NCI-H2196 (cell line): ENCODE measurements around the gene ALDH1A1.
"Not testable (repeated sequence)": the region's sequence is repeated elsewhere in the genome, so short reads cannot be mapped to it uniquely, and the experiment has no call there.

ENCODE experiments used
- DNase-seq: peaks from one replicate; lab custom pipeline; 2025; ENCODE audit not compliant: unreplicated experiment; lab: John Stamatoyannopoulos, UW

The ALDH1A1 gene

DNA sequence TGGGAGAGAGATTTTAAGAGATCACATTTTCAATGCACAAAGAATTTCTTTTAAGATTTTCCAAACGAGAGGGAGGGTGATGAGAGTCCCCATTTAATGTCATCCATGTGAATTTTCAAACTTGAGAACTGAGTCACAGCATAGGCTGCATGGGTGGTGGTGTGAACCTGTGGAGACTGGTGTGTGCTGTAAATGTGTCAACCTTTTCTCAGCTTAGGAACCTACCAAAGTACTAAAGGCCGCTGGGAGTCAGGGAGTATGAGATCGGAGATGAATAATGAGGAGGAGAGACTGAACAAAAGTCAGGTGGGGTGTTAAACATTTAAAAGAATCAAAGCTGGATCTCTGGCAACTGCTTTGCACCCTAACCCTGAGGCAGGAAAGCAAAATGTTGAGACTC is 7.5 kb downstream of the ALDH1A1 start:
- no peak for DNase-seq

DNA sequence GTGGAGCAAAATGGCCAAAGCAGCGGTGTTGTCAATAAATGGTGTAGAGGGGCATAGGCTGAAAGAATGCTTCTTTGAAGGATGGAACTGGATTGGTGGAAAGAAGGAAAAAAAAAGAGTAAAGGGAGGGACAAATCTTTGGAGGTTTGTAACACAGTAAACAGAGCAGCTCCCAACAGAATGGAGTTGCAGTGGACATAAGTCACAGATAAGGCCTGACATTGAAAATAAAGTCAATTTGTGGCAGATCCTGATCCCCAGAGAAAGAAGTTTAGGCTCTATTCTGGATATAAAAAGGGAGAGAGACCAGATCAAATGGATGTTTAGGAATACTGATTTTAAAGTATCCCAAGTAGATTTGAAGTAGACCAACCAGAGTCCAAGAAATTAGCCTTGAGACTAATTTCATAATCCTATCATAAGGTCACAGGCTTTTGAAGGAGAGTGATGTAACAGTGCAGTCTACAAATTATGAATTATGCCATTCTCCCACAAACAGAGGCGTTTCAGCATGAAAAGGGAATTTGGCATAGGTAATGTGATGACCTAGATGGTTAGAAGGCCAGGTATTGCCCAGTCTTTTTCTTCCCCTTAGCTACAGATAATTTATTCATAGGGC is 8.9 kb downstream of the ALDH1A1 start:
- DNase-seq = no peak

DNA sequence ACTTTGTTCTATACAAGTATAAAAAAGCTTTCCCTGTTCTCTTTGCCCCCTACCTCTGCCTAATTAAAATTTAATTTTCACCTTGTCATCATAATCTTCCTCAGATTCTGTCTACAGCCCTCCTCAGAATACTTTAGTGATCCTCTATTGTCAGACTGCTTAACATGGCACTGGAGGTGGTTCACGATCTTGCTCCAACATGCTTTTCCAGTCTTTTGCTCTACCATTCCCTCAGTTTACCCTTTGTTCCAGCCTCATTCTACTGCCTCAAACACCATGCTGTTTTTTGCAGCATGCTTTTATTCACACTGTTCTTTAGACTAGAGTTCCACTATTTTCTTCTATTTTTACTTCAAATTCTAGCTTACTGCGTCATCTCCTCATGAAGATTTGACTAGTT is 10.4 kb downstream of the ALDH1A1 start:
- DNase-seq = no peak

DNA sequence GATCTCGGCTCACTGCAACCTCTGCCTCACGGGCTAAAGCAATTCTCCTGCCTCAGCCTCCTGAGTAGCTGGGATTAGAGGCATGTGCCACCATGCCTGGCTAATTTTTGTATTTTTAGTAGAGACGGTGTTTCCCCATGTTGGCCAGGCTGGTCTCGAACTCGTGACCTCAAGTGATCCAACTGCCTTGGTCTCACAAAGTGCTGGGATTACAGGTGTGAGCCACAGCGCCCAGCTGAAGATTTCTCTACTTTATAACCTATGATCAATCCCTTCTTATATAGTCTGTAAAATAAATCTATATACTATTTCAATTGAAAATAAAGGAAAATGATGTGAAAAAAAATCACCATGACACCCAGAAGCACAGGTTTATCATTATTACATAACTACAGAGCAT is 13.3 kb downstream of the ALDH1A1 start:
- DNase-seq = not testable (repeated sequence)

DNA sequence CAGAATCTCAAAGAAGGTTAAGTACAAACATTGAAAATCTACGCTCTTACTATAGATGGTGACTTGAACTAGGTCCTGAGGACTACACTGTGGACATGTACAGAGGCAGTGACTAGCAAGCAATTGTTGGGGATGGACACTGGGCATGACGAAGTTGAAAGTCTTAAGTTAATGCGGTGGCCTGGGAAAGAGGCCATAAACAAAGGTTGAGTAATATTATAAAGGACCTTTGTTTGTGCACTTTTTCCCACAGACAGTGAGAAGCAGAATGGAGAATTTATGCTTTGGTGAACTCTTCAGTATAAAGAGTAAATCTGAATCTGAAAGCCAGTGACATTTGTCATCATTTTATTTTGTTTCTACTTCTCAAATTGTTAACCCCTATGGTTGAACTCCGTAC is 15.3 kb downstream of the ALDH1A1 start:
- no peak for DNase-seq

DNA sequence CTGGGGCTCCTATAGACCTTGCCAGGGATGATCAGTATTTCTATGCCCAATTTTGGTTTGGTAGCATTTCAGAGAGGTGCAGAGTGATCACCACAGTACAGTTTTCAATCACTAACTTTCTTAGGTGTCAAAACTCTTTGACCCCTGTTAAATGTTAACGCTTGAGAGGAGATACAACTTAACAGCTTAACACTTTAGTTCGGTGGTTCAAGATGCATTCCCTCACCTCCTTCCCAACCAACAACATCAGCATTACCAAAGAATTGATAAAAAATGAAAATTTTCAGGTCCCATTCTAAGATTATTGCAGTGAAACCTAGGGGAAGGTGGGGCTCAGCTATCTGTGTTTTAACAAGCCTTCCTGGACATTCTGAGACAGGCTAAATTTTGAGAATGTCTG is 16.2 kb downstream of the ALDH1A1 start:
- no peak for DNase-seq

DNA sequence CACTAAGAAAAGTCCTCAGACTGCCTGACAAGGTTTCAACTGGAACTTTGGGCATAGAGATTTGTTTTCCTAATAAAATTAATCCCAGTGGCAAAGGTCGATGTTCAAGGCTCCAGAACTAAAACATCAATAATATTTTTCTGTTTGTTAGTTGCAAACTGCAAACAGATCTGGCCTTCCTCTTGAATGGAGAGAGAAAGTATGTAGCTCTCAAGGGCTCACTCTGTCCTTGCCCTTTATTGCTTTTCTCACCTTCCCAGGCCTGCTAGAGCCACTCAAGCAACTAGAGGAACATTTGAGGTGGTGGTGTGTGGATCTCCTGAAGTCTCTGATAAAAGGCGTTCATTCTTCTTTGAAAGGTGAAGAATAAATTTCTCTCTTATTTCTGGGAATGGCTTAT is 16.6 kb downstream of the ALDH1A1 start:
- no peak for DNase-seq

DNA sequence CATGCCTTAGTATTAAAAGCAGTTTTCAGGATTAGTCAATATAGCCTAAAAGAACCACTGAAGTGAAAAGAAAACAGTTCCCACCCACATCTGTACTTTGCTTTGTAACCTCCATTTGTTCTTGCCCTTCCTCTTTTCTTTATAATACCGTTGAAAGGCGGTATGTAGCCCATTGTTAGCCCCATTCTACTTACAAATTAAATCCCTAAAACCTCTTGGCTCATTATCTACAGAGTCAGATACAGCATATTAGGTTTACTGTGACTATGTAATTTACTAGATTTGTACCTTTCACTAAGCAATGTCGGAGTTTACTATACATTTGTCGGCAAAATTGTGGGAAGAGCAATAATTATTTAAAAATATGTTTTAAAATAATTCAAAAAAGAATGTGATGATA is 17.3 kb downstream of the ALDH1A1 start:
- no peak for DNase-seq

DNA sequence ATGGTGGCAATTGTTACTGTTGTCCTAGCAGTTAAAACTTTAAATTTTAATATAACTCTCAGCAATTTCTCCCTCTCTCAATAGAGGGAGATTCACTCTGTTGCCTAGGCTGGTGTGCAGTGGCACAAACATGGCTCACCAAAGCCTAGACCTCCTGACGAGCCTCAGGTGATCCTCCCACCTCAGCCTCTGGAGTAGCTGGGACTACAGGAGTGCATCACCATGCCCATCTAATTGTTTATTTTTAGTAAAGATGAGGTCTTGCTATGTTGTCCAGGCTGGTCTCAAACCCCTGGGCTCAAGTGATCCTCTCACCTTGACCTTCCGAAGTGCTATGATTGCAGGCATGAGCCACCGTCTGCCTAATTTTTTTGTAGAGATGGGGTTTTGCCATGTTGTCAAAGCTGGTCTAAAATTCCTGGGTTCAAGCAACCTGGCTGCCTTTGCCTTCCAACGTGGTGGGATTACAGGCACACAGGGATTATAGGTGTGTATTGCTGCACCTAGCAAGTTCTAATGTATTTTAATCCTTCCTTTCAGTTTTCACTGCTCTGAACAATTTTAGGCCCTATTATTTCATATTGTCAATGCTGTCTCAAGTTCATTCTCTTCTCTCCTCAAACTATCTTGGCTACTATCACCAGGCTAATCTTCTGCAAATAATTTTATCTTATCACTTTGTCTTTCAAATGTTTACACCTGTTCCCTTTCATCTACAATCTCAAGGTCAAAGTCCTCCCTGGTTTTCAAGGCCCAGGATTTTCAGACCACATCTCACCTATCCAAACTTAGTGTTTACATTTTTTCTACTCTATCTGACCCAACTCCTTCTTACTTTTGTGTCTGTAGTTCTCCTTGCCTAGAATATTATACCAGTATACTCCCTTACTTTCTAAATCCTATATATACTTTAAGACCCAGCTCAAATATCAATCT is 18.9 kb downstream of the ALDH1A1 start:
- no peak for DNase-seq

DNA sequence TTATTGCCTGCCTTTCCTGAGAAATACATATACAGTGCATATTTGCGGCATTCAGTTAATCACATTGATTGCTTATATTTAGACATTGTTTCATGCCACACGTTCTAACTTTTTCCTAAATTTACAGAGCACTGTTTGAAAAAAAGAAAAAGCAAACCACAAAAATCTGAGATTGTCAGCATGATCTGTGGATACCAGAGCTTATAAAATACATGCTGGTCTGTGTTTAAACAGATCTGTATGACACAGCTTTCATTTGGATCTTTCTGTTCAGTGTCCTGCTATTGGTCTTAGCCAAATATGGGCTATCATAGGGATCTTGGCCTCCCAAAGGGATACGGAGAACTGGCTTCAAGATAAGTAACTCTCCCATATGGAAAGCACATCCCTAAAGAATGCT is 20.2 kb downstream of the ALDH1A1 start:
- DNase-seq = no peak

DNA sequence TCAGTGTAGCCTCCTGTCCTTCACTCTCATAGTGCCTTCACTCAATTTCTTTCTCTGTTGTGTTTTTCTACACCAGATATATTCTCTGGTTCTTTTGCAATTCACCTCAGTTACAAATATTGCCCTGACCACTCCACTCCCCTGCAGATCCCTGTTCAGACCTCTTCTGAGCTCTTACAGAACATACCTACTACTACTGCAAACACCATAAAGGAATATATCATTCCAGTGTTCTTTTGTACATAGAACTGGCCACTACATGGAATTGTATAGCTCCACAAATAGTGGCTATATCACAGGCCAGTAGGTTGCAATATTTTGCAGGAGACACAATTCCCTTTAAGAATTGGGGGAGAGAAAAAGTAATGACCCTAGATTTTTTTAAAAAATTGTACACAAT is 21.0 kb downstream of the ALDH1A1 start:
- DNase-seq = no peak

DNA sequence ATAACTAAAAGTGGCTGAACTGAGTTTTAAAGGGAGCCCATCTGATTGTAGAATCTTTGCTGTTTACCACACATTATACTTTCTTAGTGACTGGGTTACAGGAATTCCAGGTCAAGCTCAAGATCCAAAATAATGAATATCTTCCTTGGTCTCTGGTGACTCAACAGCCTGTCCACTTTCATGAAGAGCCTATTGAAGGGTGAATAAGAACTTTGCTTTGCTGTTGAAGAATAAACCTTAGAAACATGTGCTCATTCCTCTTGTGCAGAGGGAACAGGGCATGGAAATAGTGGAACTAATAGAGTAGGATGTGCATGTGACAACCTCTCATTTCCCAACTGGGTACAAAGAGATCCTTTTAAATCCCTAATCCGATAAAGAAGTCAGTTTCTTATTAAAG is 21.4 kb downstream of the ALDH1A1 start:
- no peak for DNase-seq

DNA sequence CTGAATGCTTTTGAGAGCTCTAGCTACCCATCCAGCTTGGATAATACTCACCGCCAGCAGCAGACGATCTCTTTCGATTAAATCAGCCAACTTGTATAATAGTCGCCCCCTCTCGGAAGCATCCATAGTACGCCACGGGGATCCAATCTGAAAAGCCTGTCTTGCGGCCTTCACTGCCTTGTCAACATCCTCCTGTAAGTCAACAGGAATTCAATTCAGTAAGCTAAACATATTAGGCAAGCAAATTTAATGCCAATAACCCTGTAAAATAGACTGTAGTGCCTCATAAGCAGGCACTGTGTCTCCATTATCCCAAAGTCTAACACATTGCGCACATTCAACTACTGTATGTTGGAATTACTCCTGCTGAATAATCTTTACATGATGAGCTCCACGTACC is 22.0 kb downstream of the ALDH1A1 start:
- DNase-seq = no peak

DNA sequence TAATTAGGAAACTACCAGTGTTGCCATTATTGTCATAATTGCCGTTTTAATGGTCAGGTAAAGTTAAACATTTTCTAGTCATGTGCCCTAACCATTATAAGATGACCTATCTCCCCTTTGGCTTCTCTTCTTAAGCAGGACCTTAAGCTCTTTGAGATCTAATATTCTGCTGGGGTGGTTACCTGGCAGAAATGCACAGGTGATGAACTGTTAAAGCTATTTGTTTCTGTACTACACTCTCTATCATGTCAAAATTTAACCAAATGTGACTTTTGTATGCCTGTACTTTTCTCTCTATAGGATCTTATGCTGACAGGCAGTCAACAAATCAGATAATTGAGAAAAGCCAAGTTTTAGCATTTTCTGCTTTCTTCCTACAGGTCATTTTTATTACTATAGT is 23.3 kb downstream of the ALDH1A1 start:
- DNase-seq = no peak

DNA sequence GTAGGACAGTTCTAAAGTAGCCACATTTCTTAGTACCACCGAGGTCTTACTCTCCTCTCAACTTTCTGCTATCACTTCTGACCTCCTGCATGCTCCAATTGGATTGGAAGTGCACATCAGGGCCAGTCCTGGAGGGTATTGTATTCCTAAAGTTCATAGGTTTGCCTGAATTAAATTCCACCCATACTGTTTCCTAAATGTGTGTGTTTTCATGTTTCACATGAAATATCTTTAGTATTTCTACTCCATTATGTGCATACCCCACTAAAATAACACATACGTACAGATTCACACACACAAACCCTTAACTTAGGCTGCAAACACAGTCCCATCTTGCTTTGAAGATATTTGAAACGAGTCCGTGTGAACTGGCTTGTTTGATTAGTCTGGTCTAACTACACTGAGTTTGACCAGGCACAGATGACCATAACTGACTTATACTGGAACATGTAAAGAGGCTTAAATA is 24.8 kb downstream of the ALDH1A1 start:
- no peak for DNase-seq

DNA sequence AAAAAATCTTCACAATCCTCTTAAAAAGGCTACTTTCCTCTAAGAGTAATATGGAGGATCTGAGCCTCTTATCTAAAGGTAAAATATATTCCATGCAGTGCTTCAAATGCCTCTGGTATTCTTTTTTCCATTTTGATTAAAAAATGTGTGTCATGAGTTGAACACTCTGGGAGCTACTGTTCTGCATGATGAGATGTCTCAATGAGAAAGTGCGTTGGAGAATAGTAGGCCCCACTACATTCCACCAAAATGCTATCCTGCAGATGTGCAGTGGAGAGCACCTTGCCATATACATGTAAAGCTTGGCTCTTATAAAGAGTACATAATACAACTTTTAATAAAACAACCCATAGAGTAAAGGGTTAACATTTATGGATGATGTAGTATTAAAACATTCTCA is 26.3 kb downstream of the ALDH1A1 start:
- no peak for DNase-seq

DNA sequence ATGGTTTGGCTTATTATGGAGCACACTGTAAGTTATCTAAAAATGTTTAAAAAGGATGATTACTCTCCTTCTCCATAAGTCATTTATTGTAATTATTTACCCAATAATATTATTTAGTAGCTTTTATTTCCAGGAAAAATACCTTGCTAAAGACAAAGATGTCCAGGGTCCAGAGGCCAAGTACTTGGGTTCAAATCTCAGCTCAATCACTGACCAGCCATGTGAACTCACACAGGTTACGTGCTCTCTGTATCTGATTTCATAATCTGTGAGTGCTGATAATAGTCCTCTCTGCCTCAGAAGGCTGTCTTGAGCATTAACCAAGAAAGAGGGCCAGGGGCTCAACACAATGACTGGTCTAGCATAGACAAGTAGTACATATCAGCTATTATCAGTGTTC is 27.0 kb downstream of the ALDH1A1 start:
- DNase-seq = no peak

DNA sequence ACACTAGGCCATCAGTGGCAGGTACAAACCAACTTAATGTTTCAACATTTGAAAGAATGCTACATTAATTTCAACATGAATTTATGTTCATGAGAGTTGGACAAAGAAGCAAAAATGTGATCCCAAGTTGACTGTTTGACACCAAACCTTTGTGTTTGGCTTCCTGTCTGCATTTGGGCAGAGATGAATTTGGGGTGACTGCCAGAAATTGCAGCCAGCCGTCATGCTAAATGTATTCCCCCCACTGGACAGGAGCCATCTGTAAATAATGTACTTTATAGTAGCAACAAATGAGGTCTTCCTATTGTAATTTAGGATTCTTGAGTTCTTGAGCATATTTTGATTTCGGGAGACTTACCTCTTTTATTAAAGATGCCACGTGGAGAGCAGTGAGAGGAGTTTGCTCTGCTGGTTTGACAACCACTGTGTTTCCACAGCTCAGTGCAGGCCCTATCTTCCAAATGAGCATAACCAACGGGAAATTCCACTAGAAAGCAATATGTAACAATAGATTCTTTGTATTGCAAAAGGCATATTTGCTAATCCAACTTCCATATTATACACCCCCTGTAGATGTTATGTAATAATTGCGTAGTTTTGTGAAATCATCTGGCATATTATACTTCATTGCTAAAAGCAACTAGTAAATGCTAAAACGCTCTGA is 27.6 kb downstream of the ALDH1A1 start:
- DNase-seq = no peak

DNA sequence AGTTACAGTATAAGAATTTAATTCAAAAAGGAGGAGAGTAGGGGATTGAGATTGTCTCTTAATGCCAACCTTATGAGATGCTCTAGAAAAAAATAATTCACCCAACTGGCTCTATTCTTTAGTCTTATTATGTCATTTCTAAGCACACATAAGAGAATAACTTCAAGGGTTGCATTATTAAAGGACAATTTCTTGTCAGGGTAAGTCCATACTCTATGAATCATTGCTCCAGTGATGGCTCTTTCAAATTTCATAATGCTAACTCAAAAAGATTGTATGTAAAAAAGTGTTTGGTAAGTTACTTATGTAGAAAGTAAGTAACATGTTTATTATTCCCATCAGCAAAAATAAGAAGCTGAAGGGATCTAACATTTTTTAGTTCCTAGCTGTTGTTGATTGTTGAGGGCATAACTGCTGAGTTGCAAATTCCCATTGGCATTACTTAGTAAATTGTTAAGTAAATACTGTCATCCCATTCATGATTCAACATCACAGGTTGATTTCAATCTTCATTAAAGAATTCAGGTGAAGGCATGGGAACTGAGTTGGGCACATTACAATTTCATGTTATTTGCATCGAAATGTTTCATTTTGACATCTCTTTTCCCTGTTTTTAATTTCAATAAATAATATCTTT is 28.6 kb downstream of the ALDH1A1 start:
- no peak for DNase-seq

DNA sequence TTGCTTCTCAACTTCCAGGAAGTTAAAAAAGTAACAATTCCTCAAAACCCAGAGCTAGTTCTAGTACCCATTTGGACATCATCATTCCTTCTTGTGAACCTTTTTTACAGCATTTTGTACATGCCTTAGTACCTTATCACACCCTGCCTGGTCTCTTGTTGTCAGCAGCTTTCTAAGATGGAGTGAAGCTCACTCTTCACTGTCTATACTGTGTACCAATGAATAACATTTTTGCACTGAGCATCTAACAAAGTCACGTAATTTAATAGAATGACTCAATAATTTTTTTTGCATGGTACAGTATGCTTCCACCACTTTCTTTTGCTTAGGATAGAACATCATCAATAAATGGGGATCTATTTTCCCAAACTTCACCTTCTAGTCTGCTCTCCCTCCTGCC is 29.8 kb downstream of the ALDH1A1 start:
- no peak for DNase-seq

DNA sequence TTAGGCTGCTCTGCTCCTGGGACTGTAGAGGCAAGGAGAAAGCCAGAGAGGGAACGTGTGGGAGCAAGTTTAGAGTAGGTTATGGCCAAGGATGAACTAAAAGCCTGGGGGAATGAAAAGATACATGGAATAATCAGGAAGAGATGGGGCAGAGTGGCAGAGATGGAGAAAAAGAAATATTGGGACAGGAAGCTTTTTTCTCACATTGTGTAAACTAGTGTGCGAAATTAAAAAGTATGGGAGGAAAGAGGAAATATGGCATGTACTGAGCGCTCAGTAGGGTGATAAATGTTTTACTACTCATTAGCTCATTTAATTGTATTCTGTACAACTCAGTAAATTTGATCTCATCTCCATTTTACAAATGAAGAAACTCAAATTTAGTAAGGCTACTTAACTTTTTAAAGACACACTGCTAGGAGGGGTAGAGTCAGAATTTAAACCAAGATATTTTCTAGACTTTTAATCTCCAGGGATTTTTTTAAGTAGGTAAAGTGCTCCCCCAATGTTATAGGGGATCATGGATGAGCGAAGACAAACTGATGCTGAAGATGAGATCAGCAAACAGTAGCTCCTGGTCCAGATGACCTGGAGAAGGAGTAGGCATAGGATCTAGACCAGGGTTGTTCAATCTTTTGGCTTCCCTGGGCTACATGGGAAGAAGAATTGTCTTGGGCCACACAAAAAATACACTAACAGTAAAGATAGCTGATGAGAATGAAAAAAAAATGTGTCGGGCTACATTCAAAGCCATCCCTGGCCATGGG is 30.8 kb downstream of the ALDH1A1 start:
- DNase-seq = no peak
